GM12875 (cell line): ENCODE measurements around the gene HOXB2.
"Not testable (repeated sequence)": the region's sequence is repeated elsewhere in the genome, so short reads cannot be mapped to it uniquely, and the experiment has no call there.

Source experiments
- H3K4me3 ChIP-seq: one replicate; pipeline ENCODE4 v1.5.1; 2011; ENCODE audit warnings: low read depth, low read length, control low read depth
- TF ChIP-seq, protein P1 (sequence below): IDR thresholded peaks from 2 replicates; pipeline ENCODE4 v1.5.1; 2011; ENCODE audit warnings: low read depth, mild to moderate bottlenecking, control low read depth, inconsistent platforms, low read length, moderate library complexity, borderline replicate concordance; ENCODE audit not compliant: insufficient read depth

The HOXB2 gene

DNA sequence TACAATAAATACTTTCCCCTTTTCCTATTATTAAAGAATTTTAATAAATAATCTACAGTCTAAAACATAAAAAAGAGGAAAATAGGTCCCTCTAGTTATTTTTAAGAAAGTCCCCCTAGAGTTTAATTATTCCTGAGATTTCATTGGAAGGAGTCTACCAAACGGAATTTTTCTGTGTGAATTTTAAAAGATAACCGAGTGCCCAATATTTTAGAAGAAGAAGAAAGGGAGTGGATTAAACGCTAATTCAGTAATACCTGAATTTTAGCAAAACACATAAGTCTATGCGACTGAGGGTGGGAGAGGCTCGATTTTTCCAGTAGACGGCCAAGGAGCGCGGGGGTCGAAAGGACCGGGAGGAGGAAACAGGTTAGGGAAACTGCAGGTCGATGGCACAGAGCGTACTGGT, 2.2 kb downstream of the HOXB2 start:
- TF ChIP-seq, protein P1, sequence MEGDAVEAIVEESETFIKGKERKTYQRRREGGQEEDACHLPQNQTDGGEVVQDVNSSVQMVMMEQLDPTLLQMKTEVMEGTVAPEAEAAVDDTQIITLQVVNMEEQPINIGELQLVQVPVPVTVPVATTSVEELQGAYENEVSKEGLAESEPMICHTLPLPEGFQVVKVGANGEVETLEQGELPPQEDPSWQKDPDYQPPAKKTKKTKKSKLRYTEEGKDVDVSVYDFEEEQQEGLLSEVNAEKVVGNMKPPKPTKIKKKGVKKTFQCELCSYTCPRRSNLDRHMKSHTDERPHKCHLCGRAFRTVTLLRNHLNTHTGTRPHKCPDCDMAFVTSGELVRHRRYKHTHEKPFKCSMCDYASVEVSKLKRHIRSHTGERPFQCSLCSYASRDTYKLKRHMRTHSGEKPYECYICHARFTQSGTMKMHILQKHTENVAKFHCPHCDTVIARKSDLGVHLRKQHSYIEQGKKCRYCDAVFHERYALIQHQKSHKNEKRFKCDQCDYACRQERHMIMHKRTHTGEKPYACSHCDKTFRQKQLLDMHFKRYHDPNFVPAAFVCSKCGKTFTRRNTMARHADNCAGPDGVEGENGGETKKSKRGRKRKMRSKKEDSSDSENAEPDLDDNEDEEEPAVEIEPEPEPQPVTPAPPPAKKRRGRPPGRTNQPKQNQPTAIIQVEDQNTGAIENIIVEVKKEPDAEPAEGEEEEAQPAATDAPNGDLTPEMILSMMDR: no peak
- H3K4me3 ChIP-seq: peak overlapping the region; percentile 80

DNA sequence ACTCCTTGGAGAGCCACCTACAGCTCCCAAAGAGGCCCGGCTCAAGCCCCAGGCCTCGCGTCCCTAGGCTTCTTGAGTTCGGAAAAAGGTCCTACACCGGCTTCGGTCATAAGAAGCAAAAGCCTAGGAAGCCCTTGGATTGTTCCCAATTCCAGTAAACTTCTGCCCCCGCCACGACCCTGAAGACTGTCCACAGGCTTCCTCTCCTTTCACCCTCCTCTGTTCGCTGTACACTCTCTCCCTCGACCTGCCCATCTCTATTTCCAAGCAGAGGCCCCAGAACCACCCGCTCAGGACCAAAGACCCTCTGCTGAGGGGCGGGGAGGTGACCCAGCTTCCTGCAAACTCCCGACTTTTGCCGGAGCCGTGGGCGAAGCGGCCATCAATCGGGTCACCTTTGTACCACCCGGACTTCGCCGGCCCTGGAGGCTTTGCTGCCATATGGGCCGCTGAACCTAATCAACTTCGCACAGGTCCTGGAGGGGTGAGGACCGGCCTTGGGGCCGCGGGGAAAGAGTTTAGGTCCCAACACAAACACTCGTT, 2.7 kb downstream of the HOXB2 start:
- peak overlapping the region; percentile 80 for H3K4me3 ChIP-seq
- TF ChIP-seq, protein P1: no peak

DNA sequence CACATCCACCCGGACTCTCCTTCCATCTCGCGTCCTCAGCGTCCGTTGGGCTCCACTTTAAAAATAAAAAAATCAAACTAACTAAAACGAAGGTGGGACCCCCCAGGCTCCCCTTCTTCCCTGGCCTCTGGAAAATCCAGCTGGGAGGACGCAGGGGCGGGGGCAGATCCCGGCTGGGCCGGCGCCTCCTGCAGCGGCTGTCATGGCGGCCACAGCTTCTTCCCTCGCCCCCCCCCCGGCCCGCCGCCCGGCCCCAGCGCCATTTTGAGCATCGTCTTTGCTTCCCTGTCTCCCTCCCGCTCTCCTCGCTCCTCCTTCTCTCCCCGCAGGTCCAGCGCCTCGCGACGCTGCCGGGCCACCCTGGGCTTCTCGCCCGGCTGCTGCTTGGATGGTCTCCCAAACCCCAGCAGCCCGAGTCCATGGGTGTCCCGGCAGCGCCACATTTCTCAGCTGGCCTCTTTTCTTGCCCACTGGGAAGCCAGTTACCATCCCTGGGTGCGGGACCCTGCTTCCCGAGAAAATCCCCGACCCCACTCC, 3.3 kb downstream of the HOXB2 start:
- peak overlapping the region; percentile 80 for H3K4me3 ChIP-seq
- TF ChIP-seq, protein P1: no peak

DNA sequence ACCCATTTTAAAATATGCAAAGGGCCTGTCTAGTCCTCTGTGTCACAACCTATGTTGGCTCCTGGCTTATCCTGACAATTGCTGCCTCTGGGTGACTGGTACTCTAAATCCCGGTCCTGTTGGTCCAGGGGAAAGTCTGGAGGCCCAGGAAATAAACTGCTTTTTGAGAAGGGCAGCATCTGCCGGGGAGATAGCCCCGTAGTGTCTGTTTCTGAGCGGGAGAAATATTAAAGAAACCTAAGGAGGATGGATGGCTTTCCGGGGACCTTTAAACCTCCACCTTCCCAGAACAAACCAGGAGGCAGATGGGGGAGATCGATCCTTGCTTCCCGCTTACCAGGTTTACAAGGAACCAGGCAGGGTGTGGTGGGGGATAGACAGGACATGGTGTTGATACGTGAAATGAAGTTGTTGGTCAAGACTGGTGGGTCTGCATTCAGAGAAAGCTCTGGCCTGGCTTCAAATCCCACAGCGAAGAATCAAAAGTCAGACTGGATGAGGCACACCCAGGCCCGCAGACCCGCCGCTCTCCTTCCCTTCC, 3.8 kb downstream of the HOXB2 start:
- H3K4me3 ChIP-seq: peak overlapping the region; percentile 80

DNA sequence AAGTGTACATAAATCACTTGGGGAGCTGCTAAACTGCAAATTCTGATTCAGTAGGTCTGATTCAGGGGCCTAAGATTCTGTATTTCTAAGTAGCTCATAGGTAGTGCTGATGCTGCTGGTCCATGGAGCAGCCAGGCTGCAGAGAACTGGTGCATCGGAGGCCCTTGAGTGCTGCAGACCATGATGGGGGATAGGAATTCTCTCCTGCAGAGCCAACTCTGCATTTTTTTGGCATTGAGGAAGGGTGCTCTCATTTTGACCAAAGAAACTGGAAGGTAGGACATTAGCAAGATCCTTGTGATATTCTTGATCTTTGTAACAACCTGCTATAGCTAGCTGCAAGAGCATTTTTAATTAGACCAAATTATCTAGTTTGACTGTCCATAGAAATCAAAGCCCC, 4.7 kb downstream of the HOXB2 start:
- H3K4me3 ChIP-seq: no peak overlapping the region
- TF ChIP-seq, protein P1: no peak

More for the DNA sequence above, 3.8 kb downstream of the HOXB2 start:
- TF ChIP-seq, protein P1: no peak

DNA sequence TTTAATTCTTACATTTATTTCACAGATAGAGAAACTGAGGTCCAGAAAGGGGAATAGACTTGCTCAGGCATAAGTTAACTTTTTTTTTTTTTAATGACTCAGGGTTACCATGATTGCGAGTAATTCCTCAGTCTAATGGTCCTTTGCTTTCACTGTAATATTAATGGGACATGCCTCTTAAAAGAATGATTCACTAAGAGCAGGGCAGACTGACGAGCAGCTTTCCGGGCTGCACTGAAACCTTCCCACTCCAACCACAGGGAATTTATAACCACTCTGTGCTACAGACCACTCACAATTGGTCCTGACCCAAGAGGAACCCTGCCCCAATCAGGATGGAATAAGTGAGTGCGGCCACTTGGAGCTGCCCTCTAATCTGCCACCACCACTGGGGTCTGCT, 5.7 kb downstream of the HOXB2 start:
- TF ChIP-seq, protein P1: no peak
- H3K4me3 ChIP-seq: no peak overlapping the region

DNA sequence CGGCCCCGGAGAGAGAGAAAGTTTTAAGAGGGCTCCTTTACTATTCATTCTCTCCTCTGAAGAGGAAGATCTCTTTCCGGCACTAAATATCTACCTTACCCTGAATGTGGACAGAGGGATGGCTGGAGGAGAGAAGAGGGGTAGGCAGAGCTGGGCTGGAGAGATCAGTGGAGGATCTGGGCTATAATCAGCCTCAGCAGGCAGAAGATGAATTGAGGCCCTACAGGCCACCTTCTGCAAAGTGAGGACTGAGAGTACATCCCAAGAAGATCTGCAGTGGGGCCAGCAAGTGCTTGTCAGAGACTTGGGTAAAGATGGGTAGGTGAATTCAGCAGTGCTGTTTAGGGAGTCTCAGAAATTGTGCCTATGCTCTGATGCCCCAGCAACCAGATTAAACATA, 7.6 kb downstream of the HOXB2 start:
- H3K4me3 ChIP-seq: no peak overlapping the region
- TF ChIP-seq, protein P1: no peak

DNA sequence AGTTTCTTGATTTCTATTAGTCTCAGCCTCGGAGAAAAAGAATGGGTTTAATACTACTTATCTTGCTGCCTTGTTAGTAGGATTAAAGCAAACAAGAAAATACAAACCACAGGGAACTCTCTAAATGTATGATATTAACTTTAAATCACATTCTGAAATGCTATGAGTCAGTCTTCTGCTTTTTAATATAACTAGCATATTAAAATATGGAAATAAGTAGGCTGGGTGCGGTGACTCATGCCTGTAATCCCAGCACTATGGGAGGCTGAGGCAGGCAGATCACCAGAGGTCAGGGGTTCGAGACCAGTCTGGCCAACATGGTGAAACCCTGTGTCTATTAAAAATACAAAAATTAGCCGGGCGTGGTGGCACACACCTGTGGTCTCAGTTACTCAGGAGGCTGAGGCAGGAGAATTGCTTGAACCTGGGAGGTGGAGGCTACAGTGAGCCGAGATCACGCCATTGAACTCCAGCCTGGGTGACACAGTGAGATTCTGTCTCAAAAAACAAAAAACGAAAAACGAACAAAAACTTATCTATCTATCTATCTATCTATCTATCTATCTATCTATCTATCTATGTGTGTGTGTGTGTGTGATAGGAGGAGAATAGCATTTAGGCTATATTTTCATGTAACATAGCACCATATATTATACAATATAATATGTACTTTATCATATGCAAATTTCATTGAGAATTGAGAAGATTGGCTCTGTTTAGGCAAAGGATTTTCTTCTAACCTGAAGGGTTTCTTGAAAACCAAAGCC, 8.9 kb downstream of the HOXB2 start:
- H3K4me3 ChIP-seq: not testable (repeated sequence)
